HuH-7 (cell line): ENCODE data around the gene AGPAT3.

Source experiments
- DNase-seq: peaks from one replicate; pipeline ENCODE4 v3.0.0; 2011; ENCODE audit warnings: low spot score

The AGPAT3 gene

GRCh38 chr21:43907751-43908150 lies 42.7 kb downstream of the AGPAT3 start:
- no peak for DNase-seq

DNA sequence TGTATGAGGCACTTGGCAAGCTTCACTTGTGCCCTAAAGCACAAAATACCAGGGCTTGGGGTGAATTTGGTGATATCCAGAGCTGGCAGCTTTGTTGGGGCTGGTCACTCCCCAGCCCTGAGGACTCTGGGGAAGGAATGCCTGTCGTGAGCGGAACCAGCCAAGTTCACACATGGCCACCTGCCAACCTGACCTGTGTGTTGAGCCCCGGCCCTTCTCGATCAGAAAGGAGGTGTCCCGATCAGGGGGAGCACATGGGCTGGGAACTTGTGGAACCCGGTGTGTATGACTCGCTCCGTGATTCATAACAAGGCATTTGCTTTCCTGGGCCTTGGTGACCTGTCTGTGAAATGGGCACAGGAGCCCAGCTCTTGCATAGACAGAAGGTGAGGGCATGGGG lies 43.1 kb downstream of the AGPAT3 start:
- DNase-seq: no peak

- no peak for DNase-seq
Measured at GRCh38 chr21:43909741-43910400, 44.8 kb downstream of the AGPAT3 start.

GRCh38 chr21:43910460-43910859 lies 45.4 kb downstream of the AGPAT3 start:
- no peak for DNase-seq

- DNase-seq: peak; percentile 88
Measured at GRCh38 chr21:43911015-43911934, 46.3 kb downstream of the AGPAT3 start.

DNA sequence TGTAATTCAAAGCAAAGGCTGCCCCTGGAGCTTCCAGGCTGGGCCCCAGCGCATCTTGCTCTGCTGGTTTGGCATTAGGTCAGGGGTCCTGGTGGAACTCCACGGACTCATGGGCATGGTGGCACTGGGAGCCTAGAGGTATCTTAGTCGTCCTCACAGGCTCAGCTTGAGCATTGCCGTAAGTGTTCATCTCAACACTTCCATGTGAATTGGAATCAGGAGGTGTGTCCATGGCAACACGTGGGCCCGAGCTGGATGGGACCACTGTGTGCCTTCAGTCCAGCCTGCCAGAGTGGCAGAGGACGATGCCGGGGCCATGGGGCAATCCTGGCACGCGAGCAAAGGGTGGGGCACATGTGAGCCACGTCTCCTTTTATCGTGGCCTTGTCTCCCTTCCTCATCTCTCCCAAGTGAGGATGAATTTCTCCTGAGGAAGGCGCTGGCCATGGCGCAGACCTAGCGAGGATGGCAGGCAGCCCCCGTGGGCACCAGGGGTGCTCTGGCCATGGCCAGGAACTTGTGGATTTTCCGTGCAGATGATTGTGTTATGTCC lies 47.0 kb downstream of the AGPAT3 start:
- no peak for DNase-seq

DNA sequence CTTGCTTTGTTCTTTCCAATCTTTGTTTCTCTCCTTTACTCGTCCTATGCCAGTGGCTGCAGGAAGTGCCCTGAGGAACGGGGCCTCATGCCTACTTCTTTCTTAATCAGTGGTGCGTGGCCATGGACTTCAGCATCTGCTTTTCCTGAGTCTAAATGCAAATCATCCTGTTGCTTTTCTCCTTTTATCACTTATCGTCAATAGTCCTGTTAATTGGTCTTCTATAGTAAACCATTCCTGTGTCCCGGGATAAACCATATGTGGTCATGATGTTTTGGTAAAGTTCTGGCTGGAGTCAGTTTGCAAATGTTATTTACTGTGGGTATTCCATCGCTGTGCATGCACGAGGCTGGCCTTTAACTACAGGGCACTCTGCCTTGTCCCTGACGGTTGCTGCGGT lies 47.5 kb downstream of the AGPAT3 start:
- no peak for DNase-seq

- no peak for DNase-seq
Measured at GRCh38 chr21:43912910-43913309, 47.9 kb downstream of the AGPAT3 start.

- no peak for DNase-seq
Measured at GRCh38 chr21:43913928-43914327, 48.9 kb downstream of the AGPAT3 start.

GRCh38 chr21:43916076-43916475 lies 51.1 kb downstream of the AGPAT3 start:
- no peak for DNase-seq

DNA sequence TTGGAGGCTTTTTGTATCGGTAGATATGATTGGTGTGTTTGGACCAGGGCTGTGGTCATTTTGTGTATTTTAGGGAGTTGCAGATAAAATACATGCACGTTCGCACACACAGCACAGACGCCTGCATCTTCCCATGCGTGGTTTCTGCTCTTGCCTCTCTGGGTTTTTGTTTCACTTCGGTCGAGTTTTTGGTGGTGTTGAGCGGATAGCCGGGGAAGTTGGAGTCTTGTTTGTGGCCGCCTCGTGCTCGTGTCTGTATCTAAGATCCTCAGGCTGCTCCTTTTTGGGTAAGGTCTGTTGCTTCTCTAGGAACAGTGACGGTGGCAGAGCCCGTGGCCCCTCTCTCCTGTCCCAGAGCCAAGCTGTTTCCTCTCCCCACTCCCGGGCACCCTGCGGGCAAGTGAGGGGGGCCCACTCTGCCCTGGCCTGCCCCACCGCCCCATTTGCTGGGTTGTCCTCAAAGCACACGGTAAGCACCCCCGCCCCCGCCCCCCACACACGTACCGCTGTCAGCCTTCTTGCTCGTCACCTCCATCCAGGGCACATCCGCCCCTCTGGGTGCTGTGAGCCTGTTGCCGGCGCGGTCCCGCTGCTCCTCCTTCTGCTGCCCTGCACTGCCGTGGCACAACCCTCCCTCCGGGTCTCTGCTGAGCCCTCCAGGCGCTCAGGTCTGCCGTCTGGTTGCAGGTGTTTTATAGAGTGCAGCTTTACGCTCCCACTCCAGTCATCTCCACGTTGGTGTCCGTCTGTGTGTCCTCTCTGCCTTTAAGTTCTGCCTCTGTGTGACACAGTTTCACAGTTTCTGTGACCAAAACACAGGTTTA lies 51.9 kb downstream of the AGPAT3 start:
- no peak for DNase-seq

DNA sequence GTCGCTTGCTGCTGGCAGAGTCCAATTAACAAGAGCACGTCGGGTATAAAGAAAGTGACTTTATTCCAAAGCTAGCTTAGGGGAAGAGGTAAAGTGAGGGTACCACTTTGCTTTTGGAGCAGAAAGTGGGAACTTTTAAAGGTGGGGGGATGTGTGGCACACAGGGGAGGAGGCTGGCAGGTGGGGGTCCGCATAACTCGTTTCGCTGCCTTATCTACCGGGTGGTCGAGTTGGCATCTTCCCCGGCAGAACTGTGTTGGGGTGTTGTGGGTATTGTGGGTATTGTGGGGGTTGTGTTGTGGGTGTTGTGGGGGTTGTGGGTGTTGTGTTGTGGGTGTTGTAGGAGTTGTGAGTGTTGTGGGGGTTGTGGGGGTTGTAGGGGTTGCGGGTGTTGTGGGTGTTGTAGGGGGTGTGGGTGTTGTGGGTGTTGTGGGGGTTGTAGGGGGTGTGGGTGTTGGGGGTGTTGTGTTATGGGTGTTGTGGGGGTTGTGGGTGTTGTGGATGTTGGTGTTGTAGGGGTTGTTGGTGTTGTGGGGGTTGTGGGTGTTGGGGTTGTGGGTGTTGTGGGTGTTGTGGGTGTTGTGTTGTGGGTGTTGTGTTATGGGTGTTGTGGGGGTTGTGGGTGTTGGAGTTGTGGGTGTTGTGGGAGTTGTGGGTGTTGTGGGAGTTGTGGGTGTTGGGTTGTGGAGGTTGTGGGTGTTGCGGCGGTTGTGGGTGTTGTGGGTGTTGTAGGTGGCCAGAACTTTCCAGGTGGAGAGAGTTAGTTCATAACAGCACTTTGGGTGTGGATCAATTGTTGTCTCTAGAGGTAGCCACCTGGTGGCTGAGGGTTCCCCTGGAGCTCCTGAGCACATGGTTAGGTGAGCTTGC lies 52.7 kb downstream of the AGPAT3 start:
- peak; percentile 48 for DNase-seq

DNA sequence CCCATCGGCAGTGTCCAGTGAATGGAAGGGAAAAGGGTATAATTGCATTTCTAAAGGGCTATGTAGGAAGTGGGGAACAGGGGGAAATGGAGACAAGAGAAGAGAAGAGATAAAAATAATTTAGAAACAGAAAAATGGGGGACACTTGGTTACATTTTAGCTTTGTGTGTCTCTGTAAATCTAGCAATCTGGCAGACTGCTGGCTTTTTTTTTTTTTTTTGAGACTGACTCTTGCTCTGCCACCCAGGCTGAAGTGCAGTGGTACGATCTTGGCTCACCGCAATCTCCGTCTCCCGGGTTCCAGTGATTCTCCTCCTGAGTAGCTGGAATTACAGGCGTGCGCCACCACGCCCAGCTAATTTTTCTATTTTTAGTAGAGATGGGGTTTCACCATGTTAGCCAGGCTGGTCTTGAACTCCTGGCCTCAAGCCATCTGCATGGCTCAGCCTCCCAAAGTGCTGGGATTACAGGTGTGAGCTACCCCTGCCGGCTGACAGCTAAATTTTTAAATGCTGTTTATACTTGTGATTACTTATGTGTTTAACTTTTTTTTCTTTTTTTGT lies 53.4 kb downstream of the AGPAT3 start:
- DNase-seq: no peak

DNA sequence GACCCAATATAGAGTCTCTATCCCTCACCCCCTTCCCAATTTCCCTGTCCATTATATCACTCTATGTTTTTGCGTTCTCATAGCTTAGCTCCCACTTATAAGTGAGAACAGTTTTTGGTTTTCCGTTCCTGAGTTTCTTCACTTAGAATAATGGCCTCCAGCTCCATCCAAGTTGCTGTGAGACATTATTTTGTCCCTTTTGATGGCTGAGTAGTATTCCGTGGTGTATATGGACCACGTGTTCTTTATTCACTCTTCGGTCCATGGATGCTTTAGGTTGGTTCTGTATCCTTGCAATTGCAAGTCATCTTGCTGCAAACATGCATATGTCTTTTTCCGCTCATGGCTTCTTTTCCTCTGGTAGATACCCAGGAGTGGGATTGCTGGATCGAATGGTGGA lies 54.3 kb downstream of the AGPAT3 start:
- DNase-seq: no peak

DNA sequence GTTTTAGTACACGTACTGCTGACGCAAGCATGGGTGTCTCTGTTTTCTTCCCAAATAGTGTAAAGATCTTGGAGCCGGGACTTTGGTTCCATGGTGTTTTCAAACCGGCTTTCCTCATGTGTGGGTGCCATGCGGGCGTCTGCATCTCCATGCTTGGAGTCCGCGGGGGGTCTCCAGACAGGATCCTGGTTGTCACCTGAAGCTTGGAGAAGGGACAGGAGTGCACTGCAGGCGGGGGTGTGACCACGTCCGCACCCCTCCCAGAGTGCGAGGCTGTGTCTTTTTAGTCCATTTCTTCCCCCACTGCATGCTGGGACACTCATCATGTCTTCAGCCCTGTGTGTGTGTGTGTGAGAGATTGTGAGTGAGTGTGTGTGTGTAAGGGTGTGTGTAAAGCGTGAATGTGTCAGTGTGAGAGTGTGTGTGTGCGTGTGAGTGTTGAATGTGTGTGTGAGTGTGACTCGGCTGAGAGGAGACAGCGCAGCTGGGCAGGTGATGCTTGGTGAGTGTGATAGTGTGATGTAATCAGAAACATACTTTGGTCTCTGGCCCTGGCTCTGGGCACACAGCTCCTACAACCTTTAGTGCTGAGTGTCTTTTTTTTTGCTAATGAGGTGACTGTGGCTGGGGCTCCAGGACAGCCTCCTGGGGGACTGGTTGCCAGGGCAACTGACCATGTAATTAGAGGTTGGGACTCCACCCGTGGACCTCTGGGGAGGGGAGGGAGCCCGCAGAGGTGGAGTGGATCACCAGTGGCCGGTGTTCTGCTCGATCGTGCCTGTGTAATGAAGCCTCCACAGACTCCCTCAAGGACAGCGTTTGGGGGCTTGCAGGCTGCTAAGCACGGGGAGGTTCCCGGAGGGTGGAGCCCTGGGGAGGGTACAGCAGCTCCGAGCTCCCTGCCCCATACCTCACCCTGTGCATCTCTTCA lies 55.1 kb downstream of the AGPAT3 start:
- no peak for DNase-seq

DNA sequence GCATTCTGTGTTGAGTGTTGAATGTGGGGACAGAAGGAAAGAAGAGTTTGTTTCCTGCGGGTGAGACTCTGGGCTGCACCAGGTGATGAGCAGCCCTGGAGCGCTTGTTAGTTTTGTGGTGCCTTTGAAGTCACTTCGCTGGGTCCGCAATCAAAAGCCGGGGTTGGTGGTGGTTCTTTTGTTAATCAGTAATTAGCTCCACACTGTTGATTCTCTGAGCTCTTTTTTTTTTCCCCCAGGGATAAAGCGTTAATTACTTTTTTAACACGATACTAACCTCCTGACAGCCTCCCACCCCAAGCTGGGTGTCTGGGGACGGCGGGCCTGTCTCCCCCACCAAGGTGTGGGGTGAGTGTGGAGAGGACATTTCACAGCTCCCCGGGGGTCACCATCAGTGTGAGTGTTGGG lies 56.6 kb downstream of the AGPAT3 start:
- DNase-seq: no peak

DNA sequence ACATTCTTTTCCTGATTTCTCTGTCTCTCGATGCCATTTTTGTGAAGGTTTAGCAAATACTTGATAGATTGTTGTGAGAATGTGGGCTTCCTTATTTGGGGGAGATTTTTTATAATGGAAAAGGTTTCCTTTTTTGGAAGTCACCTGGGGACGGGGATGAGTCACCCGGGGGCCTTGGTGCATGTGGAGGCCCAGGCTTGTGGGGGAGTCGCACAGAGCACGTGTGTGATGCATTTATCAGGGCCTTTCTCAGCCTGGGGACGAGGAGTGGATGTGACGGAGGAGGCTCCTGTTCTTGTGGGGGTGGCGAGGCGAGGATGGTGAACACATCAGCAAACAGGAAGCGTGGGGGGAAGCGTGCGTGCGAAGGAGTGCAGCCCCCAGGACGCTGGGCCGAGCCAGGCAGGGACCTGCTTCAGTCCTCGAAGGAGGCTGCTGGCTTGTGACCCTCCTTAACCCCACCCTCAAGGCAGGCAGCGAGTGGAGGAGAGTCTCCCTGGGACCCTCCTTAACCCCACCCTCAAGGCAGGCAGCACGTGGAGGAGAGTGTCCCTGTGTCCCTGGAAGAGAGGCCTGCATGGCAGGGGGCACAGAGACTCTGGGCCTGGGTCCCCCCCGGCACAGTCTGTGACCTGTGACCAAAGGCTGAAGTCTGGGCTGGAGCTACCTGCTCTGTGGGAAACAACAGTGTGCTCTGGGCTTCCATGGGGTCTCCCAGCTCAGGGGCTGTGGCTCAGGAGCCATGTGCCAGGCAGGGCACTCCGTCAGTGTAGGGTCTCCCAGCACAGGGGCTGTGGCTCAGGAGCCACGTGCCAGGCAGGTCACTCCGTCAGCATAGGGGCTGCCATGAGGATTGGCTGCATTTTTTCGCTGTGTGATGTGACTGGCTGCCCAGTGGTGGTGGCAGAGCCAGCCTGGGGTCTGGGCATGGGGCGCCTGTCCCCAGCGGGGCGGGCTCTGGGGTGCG lies 57.2 kb downstream of the AGPAT3 start:
- DNase-seq: no peak

DNA sequence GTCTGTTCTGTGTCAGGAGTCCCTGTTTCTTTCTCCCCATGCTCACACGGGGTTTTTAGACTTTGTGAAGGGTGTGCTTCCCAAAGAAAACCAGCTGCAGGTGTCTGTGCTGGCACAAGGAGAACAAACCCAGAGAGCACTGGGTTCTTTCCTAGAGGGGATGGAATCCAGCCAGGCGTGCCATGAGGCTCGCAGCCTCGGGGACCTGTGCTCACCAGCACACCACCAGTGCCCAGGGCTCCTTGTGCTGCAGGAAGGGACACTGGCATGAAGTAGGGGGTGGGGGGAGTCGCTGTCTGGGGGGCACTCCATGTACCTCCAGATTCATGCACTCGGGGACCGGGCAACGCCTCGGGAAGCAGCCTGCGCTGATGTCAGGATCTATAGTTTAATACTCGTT lies 57.9 kb downstream of the AGPAT3 start:
- no peak for DNase-seq

DNA sequence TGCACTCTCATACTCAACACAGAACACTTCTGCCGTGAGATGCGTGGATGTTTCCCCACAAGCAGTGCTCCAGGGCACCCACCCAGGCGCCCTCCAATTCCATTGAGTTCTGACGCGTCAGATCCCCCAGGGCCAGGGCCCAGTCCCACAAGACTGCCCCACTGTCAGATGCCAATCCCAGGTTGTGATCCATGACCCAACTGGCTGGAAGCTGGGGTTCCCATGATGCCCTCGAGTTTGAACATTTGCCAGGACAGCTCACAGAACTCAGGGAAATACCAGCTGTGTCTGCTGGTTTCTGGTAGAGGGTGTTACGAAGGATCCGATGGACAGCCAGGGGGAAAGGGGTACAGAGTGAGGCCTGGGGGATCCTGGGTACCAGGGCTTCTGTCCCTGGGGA lies 58.4 kb downstream of the AGPAT3 start:
- no peak for DNase-seq
